Osteoblast (primary cell): ENCODE data around the gene TXNDC11. TPM values are rescaled to one million over a fixed set of nuclear protein-coding genes. Genes with fewer than 3 reads are reported as not detected.

Source experiments
- DNase-seq: peaks from one replicate; pipeline ENCODE4 v3.0.0; 2011; ENCODE audit warnings: low spot score, mixed read lengths; ENCODE audit not compliant: insufficient read length; ENCODE audit errors: missing footprints
- H2AFZ ChIP-seq: 2 replicates; pipeline ENCODE4 v1.6.0; 2011; ENCODE audit warnings: mild to moderate bottlenecking, low read length
- H3K27ac ChIP-seq: 2 replicates; pipeline ENCODE4 v1.5.1; 2011; ENCODE audit warnings: mild to moderate bottlenecking, low read depth, low read length, moderate library complexity
- H3K27me3 ChIP-seq: 2 replicates; pipeline ENCODE4 v1.6.0; 2012; ENCODE audit warnings: mild to moderate bottlenecking, control low read depth, inconsistent platforms, low read length, moderate library complexity; ENCODE audit not compliant: insufficient read depth
- H3K36me3 ChIP-seq: 2 replicates; pipeline ENCODE4 v1.5.1; 2011; ENCODE audit warnings: mild to moderate bottlenecking, low read length, control low read depth, moderate library complexity; ENCODE audit not compliant: insufficient read depth
- H3K4me1 ChIP-seq: 2 replicates; pipeline ENCODE4 v1.5.1; 2011; ENCODE audit warnings: mild to moderate bottlenecking, low read length, control low read depth, moderate library complexity; ENCODE audit not compliant: insufficient read depth
- H3K4me2 ChIP-seq: 2 replicates; pipeline ENCODE4 v1.6.0; 2011; ENCODE audit warnings: mild to moderate bottlenecking, low read length; ENCODE audit not compliant: insufficient read depth
- H3K4me3 ChIP-seq: fragments of 200-600 bp; sonication (generic); 3 replicates; pipeline ENCODE4 v1.5.1; 2012; ENCODE audit warnings: mild to moderate bottlenecking, low read length, inconsistent platforms; ENCODE audit not compliant: insufficient read depth
- H3K79me2 ChIP-seq: 2 replicates; pipeline ENCODE4 v1.6.0; 2012; ENCODE audit warnings: mild to moderate bottlenecking, low read length, control low read depth, inconsistent platforms; ENCODE audit not compliant: insufficient read depth
- H3K9me3 ChIP-seq: 2 replicates; pipeline ENCODE4 v1.5.1; 2011; ENCODE audit warnings: low read depth, low read length, control low read depth
- H4K20me1 ChIP-seq: 2 replicates; pipeline ENCODE4 v1.6.0; 2012; ENCODE audit warnings: mild to moderate bottlenecking, low read length, control low read depth; ENCODE audit not compliant: insufficient read depth
- total RNA-seq: library from RNA; depleted of rRNA; stranded (reverse); fragments of >200 nt; gene quantifications from 2 replicates; pipeline ENCODE4 v1.2.3, GENCODE V29; 2012
- TF ChIP-seq, protein P1 (sequence below): IDR thresholded peaks from 2 replicates; pipeline ENCODE4 v1.5.1; 2011; ENCODE audit warnings: mild to moderate bottlenecking, low read depth, low read length, moderate library complexity; ENCODE audit errors: extremely low read depth

TXNDC11 gene
- total RNA-seq, 1 donor, result 26.1 TPM

DNA sequence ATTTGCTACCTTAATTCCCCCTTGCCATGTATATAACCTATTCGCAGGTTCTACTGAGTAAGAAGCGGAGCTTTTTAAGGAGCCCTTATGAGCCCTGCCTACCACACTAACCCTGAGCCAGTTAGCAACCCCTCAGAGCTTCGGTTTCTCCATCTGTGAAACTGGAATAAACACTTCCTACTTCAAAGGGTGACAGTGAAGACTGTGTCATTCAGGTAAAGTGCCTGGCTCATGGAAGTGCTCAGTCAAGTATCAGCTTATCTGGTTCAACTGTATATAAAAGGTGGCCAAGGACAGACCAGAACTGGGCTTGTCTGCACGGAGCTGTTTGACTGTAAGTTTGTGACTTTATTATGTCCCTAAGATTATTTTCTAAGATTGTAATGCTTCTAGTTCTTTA, 31.0 kb downstream of the TXNDC11 start:
- Histone ChIP-seq H3K27me3 (no peaks in the 10 kb centered on the region), H3K79me2 (peaks cover 10% of the 10 kb centered on the region), H3K9me3 (no peaks in the 10 kb centered on the region), H3K4me1 (peaks cover 9% of the 10 kb centered on the region), H2AFZ (no peak overlapping the region), H3K27ac (no peak overlapping the region), H3K4me2 (no peak overlapping the region), H3K36me3 (peaks cover 29% of the 10 kb centered on the region), H4K20me1 (no peaks in the 10 kb centered on the region), H3K4me3 (no peak overlapping the region)
- TF ChIP-seq, protein P1, sequence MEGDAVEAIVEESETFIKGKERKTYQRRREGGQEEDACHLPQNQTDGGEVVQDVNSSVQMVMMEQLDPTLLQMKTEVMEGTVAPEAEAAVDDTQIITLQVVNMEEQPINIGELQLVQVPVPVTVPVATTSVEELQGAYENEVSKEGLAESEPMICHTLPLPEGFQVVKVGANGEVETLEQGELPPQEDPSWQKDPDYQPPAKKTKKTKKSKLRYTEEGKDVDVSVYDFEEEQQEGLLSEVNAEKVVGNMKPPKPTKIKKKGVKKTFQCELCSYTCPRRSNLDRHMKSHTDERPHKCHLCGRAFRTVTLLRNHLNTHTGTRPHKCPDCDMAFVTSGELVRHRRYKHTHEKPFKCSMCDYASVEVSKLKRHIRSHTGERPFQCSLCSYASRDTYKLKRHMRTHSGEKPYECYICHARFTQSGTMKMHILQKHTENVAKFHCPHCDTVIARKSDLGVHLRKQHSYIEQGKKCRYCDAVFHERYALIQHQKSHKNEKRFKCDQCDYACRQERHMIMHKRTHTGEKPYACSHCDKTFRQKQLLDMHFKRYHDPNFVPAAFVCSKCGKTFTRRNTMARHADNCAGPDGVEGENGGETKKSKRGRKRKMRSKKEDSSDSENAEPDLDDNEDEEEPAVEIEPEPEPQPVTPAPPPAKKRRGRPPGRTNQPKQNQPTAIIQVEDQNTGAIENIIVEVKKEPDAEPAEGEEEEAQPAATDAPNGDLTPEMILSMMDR, result no peak
- no peak for DNase-seq

DNA sequence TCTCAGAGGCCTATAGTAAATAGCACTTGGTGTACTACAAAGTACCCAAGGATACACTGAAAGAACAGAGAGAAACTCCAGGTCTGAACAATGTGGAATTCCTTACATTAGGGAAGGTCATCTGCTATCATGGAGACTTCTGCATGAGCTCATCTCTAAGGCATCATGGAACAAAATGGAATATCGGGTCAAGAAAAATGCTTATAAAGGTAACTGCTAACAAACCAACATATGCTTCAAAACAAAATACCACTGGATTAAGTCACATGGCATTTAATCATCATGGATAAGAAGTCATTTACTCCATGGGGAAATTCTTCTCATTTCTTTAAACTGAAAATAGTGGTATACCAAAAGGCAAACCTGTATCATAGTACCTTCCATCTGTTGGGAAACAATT, 34.2 kb downstream of the TXNDC11 start:
- Histone ChIP-seq H3K27ac (peak overlapping the region; percentile 64), H4K20me1 (no peaks in the 10 kb centered on the region), H3K79me2 (peaks cover 19% of the 10 kb centered on the region)

DNA sequence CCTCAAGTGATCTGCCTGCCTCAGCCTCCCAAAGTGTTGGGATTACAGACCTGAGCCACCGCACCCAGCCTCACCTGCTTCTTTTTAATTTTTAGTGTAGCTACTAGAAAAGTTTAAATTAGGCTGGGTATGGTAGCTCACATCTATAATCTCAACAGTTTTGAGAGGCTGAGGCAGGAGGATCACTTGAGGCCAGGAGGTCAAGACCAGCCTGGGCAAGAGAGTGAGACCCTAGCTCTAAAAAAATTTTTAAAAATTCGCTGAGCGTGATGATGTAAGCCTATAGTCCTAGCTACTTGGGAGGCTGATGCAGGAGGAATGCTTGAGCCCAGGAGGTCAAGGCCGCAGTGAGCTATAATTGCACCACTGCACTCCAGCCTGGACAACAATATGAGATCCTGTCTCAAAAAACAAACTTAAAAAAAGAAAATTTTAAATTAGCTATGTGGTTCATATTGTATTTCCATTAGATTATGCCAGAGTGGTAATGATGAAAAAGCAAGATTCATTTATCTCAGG, 34.9 kb downstream of the TXNDC11 start:
- no peak overlapping the region for H2AFZ ChIP-seq
- no peaks in the 10 kb centered on the region for H3K9me3 ChIP-seq
- H4K20me1 ChIP-seq, result no peaks in the 10 kb centered on the region
- peaks cover 13% of the 10 kb centered on the region for H3K36me3 ChIP-seq
- peaks cover 23% of the 10 kb centered on the region for H3K79me2 ChIP-seq
- TF ChIP-seq, protein P1, result no peak
- peak overlapping the region; percentile 64 for H3K27ac ChIP-seq
- H3K4me2 ChIP-seq, result no peak overlapping the region
- no peak overlapping the region for H3K4me3 ChIP-seq
- no peak for DNase-seq
- no peaks in the 10 kb centered on the region for H3K27me3 ChIP-seq
- peaks cover 9% of the 10 kb centered on the region for H3K4me1 ChIP-seq

More for the DNA sequence above, 34.2 kb downstream of the TXNDC11 start:
- DNase-seq, result no peak
- no peaks in the 10 kb centered on the region for H3K9me3 ChIP-seq
- no peak overlapping the region for H3K4me2 ChIP-seq
- H3K36me3 ChIP-seq, result peaks cover 14% of the 10 kb centered on the region
- TF ChIP-seq, protein P1, result no peak
- peaks cover 9% of the 10 kb centered on the region for H3K4me1 ChIP-seq
- H3K27me3 ChIP-seq, result no peaks in the 10 kb centered on the region
- H3K4me3 ChIP-seq, result no peak overlapping the region
- H2AFZ ChIP-seq, result no peak overlapping the region

DNA sequence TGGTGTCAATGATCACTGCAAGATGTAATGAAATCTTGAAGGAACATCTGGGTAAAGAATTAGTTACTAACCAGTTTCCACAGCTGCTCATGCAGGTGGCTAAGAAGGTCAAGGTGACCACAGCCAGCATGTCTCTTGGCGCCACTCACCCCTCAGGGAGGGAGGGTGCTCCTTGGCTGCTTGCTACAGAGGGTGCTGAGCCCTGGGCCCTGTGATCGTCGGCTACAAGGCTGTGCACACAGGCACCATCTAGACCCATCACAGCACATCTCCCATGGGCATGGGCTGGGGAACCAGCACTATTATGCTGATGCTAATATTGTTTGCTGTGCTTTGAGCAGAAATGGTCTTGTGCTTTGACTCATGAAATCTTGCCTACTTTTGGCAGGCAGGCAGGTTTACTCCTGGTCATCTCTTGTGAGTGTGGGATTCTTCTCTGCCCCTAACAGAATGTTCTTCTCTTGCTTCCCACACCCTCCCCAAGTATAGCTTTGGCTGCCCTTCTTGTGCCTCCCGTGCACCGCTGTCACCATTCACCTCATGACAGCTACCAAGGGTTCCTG, 36.4 kb downstream of the TXNDC11 start:
- DNase-seq, result no peak
- H2AFZ ChIP-seq, result no peak overlapping the region
- H3K9me3 ChIP-seq, result no peaks in the 10 kb centered on the region
- peaks cover 19% of the 10 kb centered on the region for H3K79me2 ChIP-seq
- H3K4me2 ChIP-seq, result no peak overlapping the region
- TF ChIP-seq, protein P1, result no peak
- H3K27ac ChIP-seq, result no peak overlapping the region
- no peaks in the 10 kb centered on the region for H3K27me3 ChIP-seq
- H3K36me3 ChIP-seq, result peaks cover 7% of the 10 kb centered on the region
- no peaks in the 10 kb centered on the region for H4K20me1 ChIP-seq
- peaks cover 9% of the 10 kb centered on the region for H3K4me1 ChIP-seq
- no peak overlapping the region for H3K4me3 ChIP-seq
